Right atrium auricular region (tissue), 2 donors: ENCODE data around the gene MAJIN. TPM values are rescaled to one million over a fixed set of nuclear protein-coding genes. Genes with fewer than 3 reads are reported as not detected.

Experiments
- DNase-seq: peaks from one replicate; pipeline ENCODE4 v3.0.0-alpha.2; 2019; ENCODE audit warnings: low spot score
- H3K27ac ChIP-seq, 2 donors: fragments of 200-600 bp; sonication (generic); 1 replicate in 1 of 2; 2 replicates in 1 of 2; pipeline ENCODE4 v1.5.1; 2016 to 2019
- H3K27me3 ChIP-seq, 2 donors: fragments of 200-600 bp; sonication (generic); one replicate each; pipeline versions ENCODE4 v1.5.1 to v1.6.0; 2017 to 2019
- H3K36me3 ChIP-seq: fragments of 200-600 bp; sonication (generic); one replicate; pipeline ENCODE4 v1.5.1; 2016
- H3K4me1 ChIP-seq, 2 donors: fragments of 200-600 bp; sonication (generic); one replicate each; pipeline versions ENCODE4 v1.5.1 to v1.6.0; 2017 to 2019
- H3K4me3 ChIP-seq, 2 donors: fragments of 200-600 bp; sonication (generic); 1 replicate in 1 of 2; 2 replicates in 1 of 2; pipeline ENCODE4 v1.5.1; 2017 to 2019; ENCODE audit warnings: mild to moderate bottlenecking in 1 of 2, moderate library complexity in 1 of 2
- H3K9me3 ChIP-seq, 2 donors: fragments of 200-600 bp; sonication (generic); one replicate each; pipeline ENCODE4 v1.5.1; 2019
- microRNA counts, 2 donors: library from miRNA; unstranded; fragments of <30 nt; microRNA quantifications; one replicate each; lab custom pipeline; 2016 to 2017
- microRNA-seq, 2 donors: library from miRNA; unstranded; fragments of <30 nt; microRNA quantifications; one replicate each; pipeline ENCODE4, GENCODE V29; 2016 to 2017; ENCODE audit warnings: borderline number of aligned reads in 2 of 2, borderline replicate concordance in 1 of 2
- total RNA-seq, 2 donors: library from RNA; depleted of rRNA; stranded (reverse); fragments of >200 nt; gene quantifications; one replicate each; pipeline ENCODE4 v1.1.0, GENCODE V29; 2016
- TF ChIP-seq, protein P1 (sequence below), 2 donors: fragments of 200-600 bp; sonication (generic); IDR thresholded peaks; one replicate each; pipeline ENCODE4 v1.5.1; 2019; ENCODE audit warnings: antibody characterized with exemption in 2 of 2

Gene MAJIN
- total RNA-seq, 2 donors from 2014 or later: not detected

DNA sequence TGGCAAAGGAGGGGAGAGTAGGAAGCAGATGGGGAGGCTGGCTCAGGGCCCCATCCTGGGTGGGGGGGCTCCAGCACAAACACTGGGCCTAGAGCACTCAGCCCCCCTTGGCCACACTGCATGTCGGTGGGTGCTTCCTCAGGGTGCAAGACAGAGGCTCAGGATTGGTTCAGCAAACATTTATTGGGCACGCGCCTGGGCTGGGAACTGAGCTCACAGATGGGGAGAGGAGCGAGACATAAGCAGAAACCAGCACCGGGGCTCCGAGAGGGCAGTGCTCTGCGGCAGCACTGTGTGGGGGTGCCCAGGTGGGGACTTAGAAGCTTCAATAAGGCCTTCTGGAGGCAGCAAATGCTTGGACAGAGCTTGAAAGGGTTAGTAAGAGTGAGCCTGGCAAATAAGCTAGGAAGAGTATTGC, 81.4 kb downstream of the MAJIN start:
- no peak overlapping the region for H3K4me3 ChIP-seq
- DNase-seq: no peak
- H3K27ac ChIP-seq: no peak overlapping the region
- peaks cover 5% of the 10 kb centered on the region for H3K36me3 ChIP-seq
- no peaks in the 10 kb centered on the region for H3K9me3 ChIP-seq
- H3K27me3 ChIP-seq: no peaks in the 10 kb centered on the region
- H3K4me1 ChIP-seq: peaks cover 0 to 45% of the 10 kb centered on the region in 2 donors
- TF ChIP-seq, protein P1, sequence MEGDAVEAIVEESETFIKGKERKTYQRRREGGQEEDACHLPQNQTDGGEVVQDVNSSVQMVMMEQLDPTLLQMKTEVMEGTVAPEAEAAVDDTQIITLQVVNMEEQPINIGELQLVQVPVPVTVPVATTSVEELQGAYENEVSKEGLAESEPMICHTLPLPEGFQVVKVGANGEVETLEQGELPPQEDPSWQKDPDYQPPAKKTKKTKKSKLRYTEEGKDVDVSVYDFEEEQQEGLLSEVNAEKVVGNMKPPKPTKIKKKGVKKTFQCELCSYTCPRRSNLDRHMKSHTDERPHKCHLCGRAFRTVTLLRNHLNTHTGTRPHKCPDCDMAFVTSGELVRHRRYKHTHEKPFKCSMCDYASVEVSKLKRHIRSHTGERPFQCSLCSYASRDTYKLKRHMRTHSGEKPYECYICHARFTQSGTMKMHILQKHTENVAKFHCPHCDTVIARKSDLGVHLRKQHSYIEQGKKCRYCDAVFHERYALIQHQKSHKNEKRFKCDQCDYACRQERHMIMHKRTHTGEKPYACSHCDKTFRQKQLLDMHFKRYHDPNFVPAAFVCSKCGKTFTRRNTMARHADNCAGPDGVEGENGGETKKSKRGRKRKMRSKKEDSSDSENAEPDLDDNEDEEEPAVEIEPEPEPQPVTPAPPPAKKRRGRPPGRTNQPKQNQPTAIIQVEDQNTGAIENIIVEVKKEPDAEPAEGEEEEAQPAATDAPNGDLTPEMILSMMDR (IDR thresholded peaks at IDR 0.05): no peak

DNA sequence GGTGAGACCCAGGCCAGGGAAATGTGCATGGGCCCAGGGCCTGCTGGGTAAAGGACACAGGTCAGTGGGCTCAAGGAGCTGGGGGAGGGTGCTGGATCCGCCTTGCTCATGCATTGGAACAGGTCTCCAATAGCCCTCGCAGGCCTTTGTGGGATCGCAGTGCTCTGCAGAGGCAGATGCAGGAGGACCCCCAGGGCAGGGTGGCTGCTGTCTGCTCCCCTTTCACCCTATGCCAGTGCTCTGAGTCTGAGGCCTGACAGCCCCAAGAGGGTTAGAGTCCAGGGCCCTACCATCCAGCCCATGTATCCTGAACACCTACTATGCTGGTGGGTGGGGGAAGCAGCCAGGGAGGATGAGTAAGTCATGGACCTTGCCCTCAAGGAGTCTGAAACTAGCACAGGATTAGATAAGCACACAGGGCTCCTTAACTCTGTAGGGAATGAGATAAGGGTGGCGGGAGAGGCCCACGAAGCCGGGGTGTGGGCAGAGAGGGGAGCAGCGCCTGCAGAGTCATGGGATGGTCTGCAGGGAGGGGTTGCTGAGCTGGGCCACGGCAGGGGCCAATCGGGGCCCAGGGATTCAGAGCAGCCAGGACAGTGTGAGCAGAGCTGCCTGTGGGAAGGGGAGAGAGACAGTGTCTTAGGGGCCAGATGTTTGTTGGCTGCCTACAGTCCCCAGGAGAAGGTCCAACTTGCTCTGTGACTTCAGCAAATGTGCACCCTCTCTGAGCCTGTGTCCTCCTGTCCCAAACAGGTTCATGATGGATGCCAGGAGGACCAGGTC, 83.0 kb downstream of the MAJIN start:
- Histone ChIP-seq H3K27ac (no peak overlapping the region), H3K27me3 (no peaks in the 10 kb centered on the region), H3K4me1 (peaks cover 0 to 38% of the 10 kb centered on the region in 2 donors), H3K4me3 (no peak overlapping the region), H3K36me3 (no peaks in the 10 kb centered on the region), H3K9me3 (no peaks in the 10 kb centered on the region)
- no peak for DNase-seq
- TF ChIP-seq, protein P1 (IDR thresholded peaks at IDR 0.05): no peak

DNA sequence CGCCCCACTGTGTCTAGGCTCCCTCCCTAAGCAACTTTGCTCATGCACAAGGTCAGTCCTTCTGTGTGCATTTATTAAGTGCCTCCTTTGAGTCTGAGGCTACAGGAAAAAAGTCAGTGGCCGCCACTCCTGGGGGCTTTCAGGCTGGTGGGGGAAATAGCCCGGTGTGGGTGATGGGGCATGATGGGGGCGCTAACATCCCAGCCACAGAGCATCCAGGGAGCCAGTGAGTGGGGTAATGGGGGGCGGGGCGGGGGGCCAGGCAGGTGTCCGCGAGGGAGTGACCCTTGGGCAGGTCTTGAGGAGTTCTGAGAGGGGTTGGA, 83.5 kb downstream of the MAJIN start:
- H3K27ac ChIP-seq: peak overlapping the region in 1 of 2 donors; percentile 55
- DNase-seq: no peak
- H3K9me3 ChIP-seq: no peaks in the 10 kb centered on the region
- no peaks in the 10 kb centered on the region for H3K36me3 ChIP-seq
- no peaks in the 10 kb centered on the region for H3K27me3 ChIP-seq
- TF ChIP-seq, protein P1 (IDR thresholded peaks at IDR 0.05): no peak
- peaks cover 0 to 32% of the 10 kb centered on the region in 2 donors for H3K4me1 ChIP-seq
- peak overlapping the region; percentile 3 to 35 for H3K4me3 ChIP-seq

MicroRNAs encoded within 50 kb of the gene (microRNA counts, 767-probe panel; counts per million panel counts)
- 2,247 to 3,722 counts per million in 2 donors for microRNA hsa-miR-192-5p (lab: Ali Mortazavi, UCI)

Small RNAs within 50 kb of the gene (microRNA-seq; reads per million reads assigned to microRNA genes)
- 0 reads per million in 2 donors for gene MIR6749
- gene MIR6750: 0 reads per million in 2 donors
- 0 to 0.71 reads per million in 2 donors for gene MIR6879

Other genes with a start within 250 kb of the MAJIN start
- 1 to 10 TPM in 1 of 2 donors, under 1 TPM in 1; 0.85 to 1.4 TPM for gene NRXN2, start 248.9 kb downstream of the MAJIN start, total RNA-seq
- 10 to 100 TPM; 28.1 to 30.4 TPM for gene RASGRP2, start 228.0 kb downstream of the MAJIN start, total RNA-seq
- gene PYGM, start 212.1 kb downstream of the MAJIN start, total RNA-seq: 10 to 100 TPM; 17.8 to 84.7 TPM
- 100 to 1,000 TPM; 196 to 213 TPM for gene SF1, start 193.6 kb downstream of the MAJIN start, total RNA-seq
- gene MAP4K2, start 168.9 kb downstream of the MAJIN start, total RNA-seq: 10 to 100 TPM; 19.4 to 20.4 TPM
- gene MEN1, start 161.6 kb downstream of the MAJIN start, total RNA-seq: 1 to 10 TPM; 7.2 to 9.8 TPM
- 1 to 10 TPM in 1 of 2 donors, under 1 TPM in 1; 0.33 to 1.0 TPM for gene CDC42BPG, start 127.5 kb downstream of the MAJIN start, total RNA-seq
- 10 to 100 TPM; 29.5 to 34.1 TPM for gene EHD1, start 93.5 kb downstream of the MAJIN start, total RNA-seq
- gene ATG2A, start 54.9 kb downstream of the MAJIN start, total RNA-seq: 10 to 100 TPM; 16.0 to 24.1 TPM
- 10 to 100 TPM; 21.5 to 23.0 TPM for gene PPP2R5B, start 47.4 kb downstream of the MAJIN start, total RNA-seq
- not detected for gene GPHA2, start 36.2 kb downstream of the MAJIN start, total RNA-seq
- 1 to 10 TPM; 1.1 to 1.6 TPM for gene BATF2, start 24.9 kb upstream of the MAJIN start, total RNA-seq
- gene ARL2, start 42.1 kb upstream of the MAJIN start, total RNA-seq: 100 to 1,000 TPM; 155 to 207 TPM
- gene SNX15, start 55.3 kb upstream of the MAJIN start, total RNA-seq: 10 to 100 TPM; 19.4 to 21.8 TPM
- 1 to 10 TPM; 5.4 to 6.8 TPM for gene SAC3D1, start 69.1 kb upstream of the MAJIN start, total RNA-seq
- gene NAALADL1, start 86.4 kb upstream of the MAJIN start, total RNA-seq: 10 to 100 TPM in 1 of 2 donors, 1 to 10 TPM in 1; 6.0 to 18.9 TPM
- gene CDCA5, start 111.9 kb upstream of the MAJIN start, total RNA-seq: under 1 TPM; 0.16 to 0.52 TPM
- gene ZFPL1, start 112.1 kb upstream of the MAJIN start, total RNA-seq: 10 to 100 TPM; 26.7 to 38.4 TPM
- gene VPS51, start 124.1 kb upstream of the MAJIN start, total RNA-seq: 100 to 1,000 TPM in 1 of 2 donors, 10 to 100 TPM in 1; 98.5 to 147 TPM
- 100 to 1,000 TPM; 134 to 199 TPM for gene TM7SF2, start 139.8 kb upstream of the MAJIN start, total RNA-seq
- 10 to 100 TPM in 1 of 2 donors, 1 to 10 TPM in 1; 8.7 to 12.0 TPM for gene ZNHIT2, start 145.6 kb upstream of the MAJIN start, total RNA-seq
- gene FAU, start 150.0 kb upstream of the MAJIN start, total RNA-seq: 100 to 1,000 TPM; 361 to 585 TPM
- gene MRPL49, start 150.2 kb upstream of the MAJIN start, total RNA-seq: 10 to 100 TPM; 38.8 to 47.8 TPM
- 10 to 100 TPM; 29.1 to 52.0 TPM for gene SYVN1, start 162.4 kb upstream of the MAJIN start, total RNA-seq
- not detected for gene SPDYC, start 198.1 kb upstream of the MAJIN start, total RNA-seq
- gene CAPN1, start 209.8 kb upstream of the MAJIN start, total RNA-seq: 10 to 100 TPM; 89.9 to 93.0 TPM